GM19239 (cell line): Measurements from ENCODE around the gene CCDC171.

Experiments used
- DNase-seq: peaks from one replicate; pipeline ENCODE4 v3.0.0; 2011; ENCODE audit warnings: low spot score; ENCODE audit not compliant: insufficient read length
- FAIRE-seq: peaks from 2 replicates; lab custom pipeline; 2011; peaks lifted over from hg19 to GRCh38; lab: Jason Lieb, UNC

Gene CCDC171

DNA sequence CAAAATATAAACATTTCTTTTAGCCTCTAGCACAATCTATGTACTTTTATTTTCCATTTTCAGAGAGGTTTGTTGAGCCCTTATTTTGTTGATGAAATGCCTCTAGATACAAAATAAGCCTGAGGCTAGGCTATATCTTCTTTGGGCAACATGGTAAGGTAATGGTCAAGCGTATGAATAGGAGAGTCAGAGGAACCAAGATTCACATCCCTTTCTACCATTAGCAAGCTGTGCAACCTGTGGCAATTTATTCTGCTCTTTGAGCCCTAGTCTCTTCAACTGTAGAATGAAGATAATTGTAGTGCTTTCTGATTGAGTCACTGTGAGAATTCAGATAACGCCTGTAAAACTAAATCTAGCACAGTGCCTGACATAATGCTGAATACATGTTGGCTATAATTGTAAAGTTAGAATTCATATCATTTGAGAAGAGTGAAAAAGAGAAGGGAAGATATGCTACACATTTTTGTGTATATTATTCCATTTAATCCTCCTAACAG lies 412.5 kb downstream of the CCDC171 start:
- FAIRE-seq (no peak), DNase-seq (no peak)

DNA sequence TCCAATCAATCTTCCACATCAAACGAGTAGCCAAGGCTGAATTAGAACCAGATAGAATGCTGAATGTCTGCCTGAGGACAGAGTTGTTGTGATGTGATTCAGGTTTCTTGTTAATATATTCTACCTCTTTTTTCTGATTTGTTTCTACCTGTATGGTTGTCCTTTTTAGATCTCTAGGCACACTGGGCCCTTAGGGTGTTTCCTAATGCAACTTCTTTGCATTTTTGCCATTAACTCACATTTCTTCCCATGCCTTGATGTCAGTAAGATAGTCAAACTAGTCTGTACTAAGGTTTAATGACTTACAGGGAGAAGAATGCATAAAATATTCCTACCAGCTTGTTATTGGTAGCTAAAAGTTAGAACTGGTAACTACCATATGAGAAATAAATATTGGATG lies 413.6 kb downstream of the CCDC171 start:
- DNase-seq (no peak), FAIRE-seq (no peak)

- DNase-seq (no peak), FAIRE-seq (no peak)
Observed at GRCh38 chr9:15967068-15967467, 414.2 kb downstream of the CCDC171 start.

GRCh38 chr9:15972760-15973159 lies 419.9 kb downstream of the CCDC171 start:
- DNase-seq (no peak), FAIRE-seq (no peak)

- DNase-seq (no peak), FAIRE-seq (no peak)
Observed at GRCh38 chr9:15975101-15975778, 422.4 kb downstream of the CCDC171 start.

DNA sequence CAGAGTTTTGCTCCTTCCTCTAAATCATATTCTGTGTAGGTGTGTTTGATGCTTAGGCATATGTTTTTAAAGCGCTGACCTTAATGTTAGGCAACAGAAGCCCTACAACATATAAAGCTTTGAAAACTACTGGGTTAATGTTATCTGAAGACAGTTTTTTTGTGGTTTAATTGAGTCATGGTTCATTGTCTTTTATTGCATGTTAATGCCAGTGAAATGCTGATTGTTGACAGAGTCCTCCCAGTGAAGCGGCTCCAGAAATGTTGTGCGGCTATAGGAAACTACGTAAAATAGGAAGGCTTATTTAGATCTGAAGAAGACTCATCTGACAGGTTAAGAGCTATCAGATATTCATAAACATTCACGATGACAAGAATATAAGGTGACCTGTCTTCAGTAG lies 424.6 kb downstream of the CCDC171 start:
- FAIRE-seq = no peak
- no peak for DNase-seq

- FAIRE-seq (no peak), DNase-seq (no peak)
Observed at GRCh38 chr9:15982182-15982581, 429.3 kb downstream of the CCDC171 start.

GRCh38 chr9:15999422-16000339 lies 446.8 kb downstream of the CCDC171 start:
- DNase-seq (no peak), FAIRE-seq (no peak)

DNA sequence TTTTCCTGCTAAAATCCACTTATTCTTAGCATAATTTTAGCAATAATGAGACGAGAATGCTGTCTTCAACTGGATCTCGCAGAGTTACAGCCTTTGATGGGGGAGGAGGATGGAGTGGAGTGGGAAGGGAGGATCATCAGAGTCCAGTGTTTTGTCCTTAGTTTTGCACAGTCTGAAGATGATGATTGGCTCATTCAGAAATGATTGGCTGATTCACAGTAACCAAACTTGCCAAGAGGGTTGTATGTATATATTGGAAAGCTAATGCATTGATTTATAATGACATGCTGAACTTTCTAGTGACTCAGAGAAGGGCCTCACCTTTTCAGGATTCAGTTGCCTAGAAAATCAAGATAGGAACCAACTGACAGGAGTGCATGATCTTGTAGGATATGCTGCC lies 448.0 kb downstream of the CCDC171 start:
- FAIRE-seq (no peak), DNase-seq (no peak)

DNA sequence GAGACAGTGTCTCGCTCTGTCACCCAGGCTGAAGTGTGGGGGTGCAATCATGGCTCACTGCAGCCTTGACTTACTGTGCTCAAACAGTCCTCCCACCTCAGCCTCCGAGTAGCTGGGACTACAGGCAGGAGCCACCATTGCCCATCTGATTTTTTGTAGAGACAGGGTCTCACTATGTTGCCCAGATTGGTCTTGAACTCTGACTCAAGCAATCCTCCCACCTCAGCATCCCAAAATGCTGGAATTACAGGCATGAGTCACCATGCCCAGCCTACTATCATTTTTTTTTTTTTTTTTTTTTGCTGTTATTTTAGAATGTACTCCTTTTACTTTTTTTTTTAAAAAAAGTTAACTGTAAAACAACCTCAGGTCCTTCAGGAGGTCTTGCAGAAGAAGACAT lies 449.0 kb downstream of the CCDC171 start:
- DNase-seq (no peak), FAIRE-seq (no peak)

DNA sequence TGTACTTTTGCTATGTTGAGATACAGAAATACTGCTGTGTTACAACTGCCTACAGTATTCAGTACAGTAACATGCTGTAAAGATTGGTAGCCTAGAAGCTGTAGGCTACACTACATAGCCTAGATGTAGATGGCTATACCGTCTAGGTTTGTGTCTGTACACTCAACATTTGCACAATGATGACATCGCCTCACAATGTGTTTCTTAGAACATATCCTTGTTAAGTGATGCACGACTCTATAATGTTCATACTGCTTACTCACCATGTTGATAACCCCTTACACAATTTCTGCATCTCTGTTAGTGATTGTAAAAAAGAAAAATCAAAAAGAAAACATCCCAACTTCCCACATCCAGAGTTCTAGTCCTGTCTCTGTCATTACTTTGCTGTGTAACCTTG lies 450.0 kb downstream of the CCDC171 start:
- FAIRE-seq (no peak), DNase-seq (no peak)

GRCh38 chr9:16003785-16004184 lies 450.9 kb downstream of the CCDC171 start:
- DNase-seq (no peak), FAIRE-seq (no peak)

GRCh38 chr9:16004613-16005012 lies 451.8 kb downstream of the CCDC171 start:
- DNase-seq (no peak), FAIRE-seq (no peak)

DNA sequence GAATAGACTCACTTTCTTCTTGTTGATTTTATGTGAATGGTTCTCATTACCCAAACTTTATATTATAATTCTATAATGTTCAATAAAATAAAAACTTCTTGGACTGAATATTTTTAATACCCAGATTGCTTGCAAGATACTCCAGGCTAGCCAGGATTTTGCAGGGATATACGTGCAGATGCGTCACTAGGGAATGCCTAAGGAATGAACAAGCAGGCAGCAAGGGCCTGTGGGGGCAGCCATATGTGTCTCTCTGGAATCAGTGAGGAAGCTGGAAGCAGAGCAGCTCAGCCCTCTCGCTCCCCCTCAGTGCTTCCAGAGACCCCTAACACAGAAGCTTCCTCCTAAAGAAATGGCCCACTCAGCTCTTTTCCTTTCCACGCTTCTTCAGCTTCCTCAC lies 457.4 kb downstream of the CCDC171 start:
- FAIRE-seq = no peak
- no peak for DNase-seq

- no peak for FAIRE-seq
- no peak for DNase-seq
Observed at GRCh38 chr9:16012621-16013020, 459.8 kb downstream of the CCDC171 start.

- DNase-seq (no peak), FAIRE-seq (no peak)
Observed at GRCh38 chr9:16013366-16013765, 460.5 kb downstream of the CCDC171 start.

DNA sequence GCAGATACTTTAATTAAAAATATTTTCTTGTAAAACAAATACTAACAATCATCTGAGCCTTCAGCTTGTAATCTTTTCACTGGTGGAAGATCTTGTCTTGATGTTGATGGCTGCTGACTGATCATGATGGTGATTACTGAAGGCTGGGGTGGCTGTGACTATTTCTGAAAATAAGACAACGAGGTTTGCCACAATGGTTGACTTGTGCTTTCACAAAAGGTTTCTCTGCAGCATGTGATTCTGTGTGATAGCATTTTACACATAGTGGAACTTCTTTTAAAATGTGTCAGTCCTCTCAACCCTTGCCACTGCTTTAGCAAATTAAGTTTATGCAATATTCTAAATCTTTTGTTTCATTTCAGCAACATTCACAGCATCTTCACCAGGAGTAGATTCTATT lies 461.0 kb downstream of the CCDC171 start:
- FAIRE-seq (no peak), DNase-seq (no peak)

GRCh38 chr9:16022228-16022627 lies 469.4 kb downstream of the CCDC171 start:
- DNase-seq = no peak
- FAIRE-seq = no peak

DNA sequence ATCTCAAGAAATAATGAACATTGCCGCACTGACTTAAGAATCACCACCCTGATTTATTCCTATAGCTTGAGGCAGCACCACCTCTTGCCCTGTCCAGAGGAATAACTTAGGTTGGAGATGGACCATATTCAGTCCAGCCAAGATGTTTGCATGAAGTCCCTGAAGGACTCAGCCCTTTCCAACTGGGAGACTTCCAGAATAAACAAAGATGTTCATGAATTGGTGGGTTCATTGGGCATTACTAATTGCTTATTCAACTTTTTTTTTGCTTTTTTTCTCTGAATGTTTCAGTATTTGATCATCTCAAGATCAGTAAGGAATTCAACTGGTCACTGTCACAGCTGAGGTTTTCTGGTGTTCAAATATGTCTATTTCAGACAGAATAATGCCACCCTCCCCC lies 470.6 kb downstream of the CCDC171 start:
- DNase-seq (no peak), FAIRE-seq (no peak)
